GM13977 (cell line): Measurements from ENCODE around the gene TEX2.
"Not testable (repeated sequence)": the region's sequence is repeated elsewhere in the genome, so short reads cannot be mapped to it uniquely, and the experiment has no call there.

ENCODE experiments used
- DNase-seq: peaks from one replicate; pipeline ENCODE4 v3.0.0; 2012; ENCODE audit warnings: low spot score
- in situ Hi-C: fragments of 300-500 bp; cut with MboI; formaldehyde crosslinking; loops from one replicate; pipeline ENCODE4 v1.12.0; 2022; ENCODE audit warnings: low sequenced_read_pairs, low pct_unique_long_range_greater_than_20kb, mixed read lengths, inconsistent platforms; ENCODE audit not compliant: unreplicated experiment
- TF ChIP-seq, protein P1 (sequence below): IDR thresholded peaks from 2 replicates; pipeline ENCODE4 v1.5.1; 2012; ENCODE audit warnings: mild to moderate bottlenecking, control low read depth; ENCODE audit not compliant: insufficient read depth; ENCODE audit errors: extremely low read depth, missing control alignments

The TEX2 gene

DNA sequence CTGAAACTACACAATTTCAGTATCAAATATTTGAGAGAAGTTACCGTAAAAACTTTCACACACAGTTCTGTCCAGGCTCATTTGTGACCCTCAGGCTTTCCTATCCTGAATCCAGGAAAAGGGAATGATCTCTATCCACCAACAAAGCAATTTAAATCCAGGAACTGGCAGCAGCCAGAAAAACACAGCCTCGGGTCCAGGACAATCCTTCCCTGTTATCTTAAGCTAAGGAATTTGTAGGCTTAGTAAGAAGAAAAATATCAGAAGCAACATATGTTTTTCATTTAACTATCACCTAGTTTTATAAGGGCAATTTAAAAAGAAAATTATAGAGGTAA lies 47.1 kb downstream of the TEX2 start:
- TF ChIP-seq, protein P1, sequence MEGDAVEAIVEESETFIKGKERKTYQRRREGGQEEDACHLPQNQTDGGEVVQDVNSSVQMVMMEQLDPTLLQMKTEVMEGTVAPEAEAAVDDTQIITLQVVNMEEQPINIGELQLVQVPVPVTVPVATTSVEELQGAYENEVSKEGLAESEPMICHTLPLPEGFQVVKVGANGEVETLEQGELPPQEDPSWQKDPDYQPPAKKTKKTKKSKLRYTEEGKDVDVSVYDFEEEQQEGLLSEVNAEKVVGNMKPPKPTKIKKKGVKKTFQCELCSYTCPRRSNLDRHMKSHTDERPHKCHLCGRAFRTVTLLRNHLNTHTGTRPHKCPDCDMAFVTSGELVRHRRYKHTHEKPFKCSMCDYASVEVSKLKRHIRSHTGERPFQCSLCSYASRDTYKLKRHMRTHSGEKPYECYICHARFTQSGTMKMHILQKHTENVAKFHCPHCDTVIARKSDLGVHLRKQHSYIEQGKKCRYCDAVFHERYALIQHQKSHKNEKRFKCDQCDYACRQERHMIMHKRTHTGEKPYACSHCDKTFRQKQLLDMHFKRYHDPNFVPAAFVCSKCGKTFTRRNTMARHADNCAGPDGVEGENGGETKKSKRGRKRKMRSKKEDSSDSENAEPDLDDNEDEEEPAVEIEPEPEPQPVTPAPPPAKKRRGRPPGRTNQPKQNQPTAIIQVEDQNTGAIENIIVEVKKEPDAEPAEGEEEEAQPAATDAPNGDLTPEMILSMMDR, result no peak

DNA sequence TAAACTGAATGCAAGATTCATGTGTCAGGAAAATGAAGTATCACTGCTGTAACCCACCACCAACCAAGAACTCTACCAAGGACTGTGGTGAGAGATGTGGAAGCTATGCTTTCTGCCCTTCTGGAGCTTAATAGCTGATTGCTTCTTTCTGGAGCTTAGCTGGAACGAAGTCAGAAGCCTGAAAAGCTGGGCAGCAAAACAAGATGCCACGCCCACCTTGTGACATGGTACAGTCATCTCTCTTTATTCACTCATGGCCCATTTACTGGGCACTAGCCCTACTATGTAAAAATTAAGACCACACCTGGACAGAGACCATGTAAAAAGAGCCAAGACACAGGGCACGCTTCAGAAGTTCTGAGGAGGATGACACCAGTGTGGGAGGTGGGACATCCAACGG lies 48.1 kb downstream of the TEX2 start:
- no peak for DNase-seq
- TF ChIP-seq, protein P1, result no peak
- in situ Hi-C loops, result no loop called here

More for the DNA sequence above, 47.1 kb downstream of the TEX2 start:
- in situ Hi-C loops, result no loop called here
- DNase-seq, result no peak

DNA sequence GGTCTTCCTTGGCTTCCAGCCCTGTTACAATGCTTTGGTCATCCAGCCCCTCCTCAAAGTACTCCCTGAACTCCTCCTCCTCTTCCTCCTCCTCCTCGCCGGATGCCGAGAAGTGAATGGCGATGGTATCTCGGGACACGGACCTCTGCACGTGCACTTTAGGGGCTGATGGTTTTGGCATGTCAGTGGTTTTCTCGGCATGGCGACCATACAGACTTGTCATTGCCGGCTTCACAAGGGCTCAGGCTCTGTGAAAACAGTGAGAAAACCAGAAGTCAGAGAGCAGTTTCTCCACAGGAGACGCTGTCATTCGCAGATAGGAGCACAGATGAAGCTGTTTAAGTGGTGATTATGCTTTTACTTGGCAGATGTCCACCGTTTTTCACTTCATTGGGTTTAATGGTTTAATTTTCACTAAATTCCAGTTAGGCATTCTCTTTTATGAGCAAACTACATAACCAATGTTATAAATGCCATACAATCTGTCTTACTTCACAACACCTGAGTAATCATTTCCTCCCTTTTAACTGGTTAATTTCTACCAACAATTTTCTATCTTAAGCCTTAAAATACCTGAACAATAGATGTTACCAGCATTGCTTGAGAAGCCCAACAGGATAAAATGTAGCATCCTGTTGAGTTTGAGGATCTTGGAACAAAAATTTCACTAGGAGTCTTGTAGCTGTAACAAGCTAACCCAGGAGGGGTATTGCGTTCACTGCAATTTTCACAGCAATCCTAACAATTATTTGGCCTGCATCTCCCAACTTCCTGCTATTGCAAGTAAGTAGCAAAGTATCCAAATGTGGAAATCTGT lies 48.9 kb downstream of the TEX2 start:
- TF ChIP-seq, protein P1, result no peak
- in situ Hi-C loops, result no loop called here
- DNase-seq, result no peak

DNA sequence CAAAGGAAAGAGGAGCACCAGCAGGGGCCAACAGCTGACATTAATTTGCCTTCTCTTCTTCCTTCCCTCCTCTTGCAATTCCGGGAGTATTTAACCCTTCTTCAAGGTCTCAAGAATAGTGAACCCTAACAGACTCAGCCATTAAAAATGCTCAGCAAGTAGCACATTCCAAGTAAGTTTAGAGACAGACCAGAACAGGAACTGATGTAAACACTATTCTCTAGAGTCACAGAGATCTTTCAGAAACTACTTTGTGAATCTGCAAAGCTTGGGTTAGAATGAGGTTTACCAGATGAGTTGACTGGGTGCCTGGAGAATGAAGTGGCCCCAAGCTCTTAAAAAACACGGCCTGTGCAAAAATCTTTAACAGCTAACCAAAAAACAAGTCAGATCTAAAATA lies 50.9 kb downstream of the TEX2 start:
- in situ Hi-C loops, result no loop called here
- DNase-seq, result no peak
- TF ChIP-seq, protein P1, result no peak

DNA sequence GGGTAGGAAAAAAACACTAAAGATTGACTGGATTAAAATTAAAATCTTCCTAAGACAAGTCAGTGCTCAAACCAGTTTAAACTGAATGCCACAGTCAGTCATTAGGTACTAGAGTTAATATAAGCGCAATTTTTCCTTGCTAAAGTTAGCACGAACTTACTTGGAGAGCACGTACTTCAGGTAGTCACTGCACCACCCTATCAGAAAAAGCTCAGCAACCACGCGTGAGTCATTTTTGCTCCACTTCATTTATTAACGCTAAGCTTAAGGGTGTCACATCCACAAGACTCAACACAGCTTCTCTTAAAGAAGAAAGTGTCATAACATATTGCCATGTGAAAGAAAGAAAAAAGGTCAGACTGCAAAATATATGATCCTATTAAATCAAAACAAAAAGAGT lies 53.1 kb downstream of the TEX2 start:
- TF ChIP-seq, protein P1, result no peak
- DNase-seq, result no peak

DNA sequence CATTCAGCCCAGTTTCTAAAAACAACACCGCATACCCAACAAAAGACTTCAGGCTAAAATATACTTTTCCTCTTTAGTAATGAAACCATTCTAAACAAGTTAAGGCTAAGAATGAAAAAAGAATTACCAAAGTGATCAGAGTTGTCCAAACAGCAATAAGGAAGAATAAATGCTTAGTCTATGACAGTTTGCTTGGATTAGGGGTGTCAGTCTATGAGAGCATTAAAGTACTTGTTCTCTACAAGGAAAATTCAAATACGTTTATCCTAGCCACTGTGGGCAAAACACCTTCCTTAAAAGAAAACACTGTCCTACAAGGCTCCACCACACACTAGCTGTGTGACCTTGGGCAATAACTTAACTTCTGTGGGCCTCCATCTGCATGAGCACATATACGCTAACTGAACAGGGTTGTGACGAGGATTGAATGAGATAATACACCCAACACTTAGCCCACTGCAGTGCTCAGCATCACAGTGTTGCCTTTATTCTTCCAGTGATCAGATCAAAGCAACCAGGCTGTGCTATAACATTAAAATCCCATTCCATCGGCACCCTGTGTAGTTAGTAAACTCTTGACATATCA lies 53.6 kb downstream of the TEX2 start:
- TF ChIP-seq, protein P1, result no peak
- in situ Hi-C loops, result no loop called here
- no peak for DNase-seq

More for the DNA sequence above, 53.1 kb downstream of the TEX2 start:
- in situ Hi-C loops, result no loop called here

DNA sequence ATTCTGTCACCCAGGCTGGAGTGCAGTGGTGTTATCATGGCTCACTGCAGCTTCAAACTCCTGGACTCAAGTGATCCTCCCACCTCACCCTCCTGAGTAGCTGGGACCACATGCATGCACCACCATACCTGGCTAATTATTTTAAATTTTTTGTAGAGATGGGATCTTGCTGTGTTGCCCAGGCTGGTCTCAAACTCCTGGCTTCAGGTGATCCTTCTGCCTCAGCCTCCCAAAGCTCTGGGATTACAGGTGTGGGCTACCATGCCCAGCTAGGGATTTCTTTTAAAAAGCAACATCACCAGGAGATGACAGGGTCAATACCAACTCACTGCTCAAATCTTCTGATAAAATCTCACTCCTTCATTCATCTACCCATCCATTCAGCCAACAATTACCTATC lies 54.4 kb downstream of the TEX2 start:
- DNase-seq, in situ Hi-C loops: not testable (repeated sequence)
